H4 (cell line): ENCODE results near the gene GSTK1. TPM values are rescaled to one million over a fixed set of nuclear protein-coding genes. Genes with fewer than 3 reads are reported as not detected.
"Not testable (repeated sequence)": the region's sequence is repeated elsewhere in the genome, so short reads cannot be mapped to it uniquely, and the experiment has no call there.

Source experiments
- DNase-seq: peaks from one replicate; pipeline ENCODE4 v3.0.0-alpha.2; 2015; ENCODE audit warnings: low spot score
- total RNA-seq: library from RNA; depleted of rRNA; stranded (reverse); fragments of >200 nt; shearing (Covaris generic); gene quantifications from 2 replicates; pipeline ENCODE4 v1.2.3, GENCODE V29; 2014

Gene GSTK1
- total RNA-seq, 1 experiment from 2014 or later, result 152 TPM

DNA sequence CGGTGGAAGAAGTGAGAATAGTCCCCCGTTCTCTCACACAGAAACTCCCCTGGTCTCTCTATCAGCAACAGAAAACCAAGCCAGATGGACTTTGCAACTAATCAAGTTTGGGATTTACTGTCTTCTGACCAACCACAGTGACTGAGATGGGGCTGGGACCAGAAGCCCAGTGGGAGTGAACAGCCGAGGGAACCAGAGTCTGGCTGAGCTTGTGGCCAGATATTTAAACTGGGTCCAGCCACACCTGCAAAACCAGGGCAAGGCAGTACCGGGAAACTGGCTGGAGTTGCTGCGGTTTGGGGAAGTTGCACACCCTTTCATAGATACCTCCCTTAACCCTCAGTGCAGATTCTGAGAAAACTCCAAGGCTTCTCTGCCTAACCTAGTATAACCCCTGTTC is 6.0 kb downstream of the GSTK1 start:
- no peak for DNase-seq

- no peak for DNase-seq
Measured at GRCh38 chr7:143271240-143271639, 8.0 kb downstream of the GSTK1 start.

- DNase-seq, result no peak
Measured at GRCh38 chr7:143272871-143273270, 9.6 kb downstream of the GSTK1 start.

- DNase-seq, result peak; percentile 55
Measured at GRCh38 chr7:143279186-143280098, 16.2 kb downstream of the GSTK1 start.

DNA sequence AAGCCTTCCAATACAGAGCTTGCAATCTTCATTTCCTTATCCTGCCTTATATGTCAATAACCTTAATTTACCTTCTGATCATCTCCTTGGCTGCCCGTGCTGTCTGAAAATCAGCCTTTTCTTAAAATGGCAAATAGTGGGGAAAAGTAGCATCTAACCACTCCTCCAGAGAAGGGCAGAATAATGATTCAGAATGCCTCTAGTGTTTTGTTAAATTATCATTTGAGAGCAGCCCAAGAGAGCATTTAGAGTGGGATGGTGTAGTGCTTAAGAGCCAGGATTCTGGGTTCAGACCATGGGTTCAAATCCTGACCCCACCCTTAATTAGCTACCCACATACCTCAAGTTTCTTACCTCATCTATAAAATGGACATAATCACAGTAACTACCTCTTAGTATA is 16.9 kb downstream of the GSTK1 start:
- no peak for DNase-seq

DNA sequence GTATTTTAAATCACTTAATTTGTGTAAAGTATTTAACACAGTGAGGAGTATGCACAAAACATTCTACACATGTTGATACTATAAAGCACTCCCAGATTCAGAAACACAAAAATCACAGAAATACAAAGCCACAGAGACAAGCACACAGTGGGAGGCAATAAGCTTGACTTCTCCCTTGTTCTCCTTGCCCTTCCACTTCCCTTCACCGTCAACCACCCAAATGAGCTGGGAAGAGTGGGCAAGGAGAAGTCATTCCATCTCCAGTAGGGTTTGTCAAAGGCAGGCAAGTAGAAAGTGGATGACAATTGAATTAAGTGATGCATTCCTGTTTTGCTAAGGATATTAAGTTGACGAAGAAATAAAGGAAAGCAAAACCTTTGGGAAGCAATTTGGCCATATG is 17.3 kb downstream of the GSTK1 start:
- no peak for DNase-seq

DNA sequence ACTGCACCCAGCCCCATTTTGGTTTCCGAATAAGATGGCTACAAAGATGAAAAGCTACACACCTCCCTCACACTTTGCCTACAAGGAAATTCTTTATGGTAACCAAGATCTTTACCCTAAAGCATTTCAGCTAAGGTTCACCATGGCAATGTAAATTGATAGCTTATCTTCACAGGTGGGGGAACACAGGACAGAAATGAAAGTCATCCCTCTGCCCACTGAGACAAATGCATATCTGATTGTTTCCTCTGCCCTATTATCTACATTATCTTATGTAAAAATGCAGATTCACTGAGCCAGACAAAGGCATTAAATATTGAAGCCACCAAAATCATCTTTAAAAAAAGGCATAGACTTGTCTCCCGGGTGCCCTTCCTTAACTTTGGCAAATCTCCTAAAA is 18.3 kb downstream of the GSTK1 start:
- no peak for DNase-seq

DNA sequence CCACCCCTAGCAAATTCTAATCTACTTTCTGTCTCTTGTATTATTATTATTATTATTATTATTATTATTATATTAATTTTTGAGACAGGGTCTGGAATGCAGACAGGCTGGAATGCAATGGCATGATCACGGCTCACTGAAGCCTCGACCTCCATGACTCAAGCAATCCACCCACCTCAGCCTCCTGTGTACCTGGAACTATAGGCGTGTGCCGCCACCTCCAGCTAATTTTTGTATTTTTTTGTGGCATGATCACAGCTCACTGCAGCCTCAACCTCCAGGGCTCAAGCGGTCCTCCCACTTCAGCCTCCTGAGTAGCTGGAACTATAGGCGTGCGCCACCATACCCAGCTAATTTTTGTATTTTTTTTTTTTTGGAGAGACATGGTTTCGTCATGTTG is 18.9 kb downstream of the GSTK1 start:
- DNase-seq, result no peak

- no peak for DNase-seq
Measured at GRCh38 chr7:143283381-143283780, 20.1 kb downstream of the GSTK1 start.

DNA sequence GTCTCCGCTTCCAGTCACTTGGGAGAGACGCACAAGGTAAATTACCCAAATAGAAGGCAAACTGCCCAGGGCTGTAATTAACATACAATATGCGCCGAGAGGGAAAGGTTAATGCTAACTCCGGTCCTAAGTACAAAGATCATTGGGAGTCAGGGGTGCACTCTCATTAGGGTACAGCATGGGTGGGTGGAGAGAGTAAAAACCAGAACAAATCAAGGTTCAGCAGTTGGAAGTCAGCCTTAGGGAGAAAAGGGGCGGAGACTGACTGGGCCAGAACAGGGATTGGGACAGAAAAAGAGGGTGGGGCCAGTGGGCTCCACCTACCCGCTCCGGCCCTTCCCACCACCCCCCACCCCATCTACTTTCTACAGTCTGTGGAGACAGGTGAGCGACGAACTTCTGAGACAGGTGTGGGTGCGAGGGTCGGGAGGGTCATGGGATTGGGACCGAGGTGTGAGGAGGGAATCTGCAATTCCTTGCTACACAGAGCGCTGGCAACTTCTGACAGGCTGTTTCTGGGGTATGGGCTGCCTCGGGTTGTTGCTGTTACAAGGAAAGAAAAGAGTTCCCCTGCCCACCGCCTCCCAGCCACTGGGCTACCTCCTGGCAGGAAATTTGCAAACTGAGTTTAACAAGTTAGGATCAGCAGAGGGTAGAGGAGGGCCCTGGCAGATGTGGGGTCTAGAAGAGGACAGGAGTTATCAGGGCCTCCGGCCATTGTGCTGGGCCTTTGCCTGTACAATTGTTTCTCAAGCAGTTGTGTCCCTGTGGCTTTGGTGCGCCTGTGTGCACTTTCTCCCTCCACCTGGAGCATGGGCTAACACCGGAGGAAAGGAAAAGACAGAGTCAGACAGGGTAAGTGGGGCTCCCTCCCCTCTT is 21.6 kb downstream of the GSTK1 start, which contains the start of gene TMEM139:
Gene TMEM139 (plus strand): TSS at position 368 of the 879 bp plus-strand sequence. CDS start 1,000 bp downstream, outside the sequence.
- DNase-seq, result no peak

DNA sequence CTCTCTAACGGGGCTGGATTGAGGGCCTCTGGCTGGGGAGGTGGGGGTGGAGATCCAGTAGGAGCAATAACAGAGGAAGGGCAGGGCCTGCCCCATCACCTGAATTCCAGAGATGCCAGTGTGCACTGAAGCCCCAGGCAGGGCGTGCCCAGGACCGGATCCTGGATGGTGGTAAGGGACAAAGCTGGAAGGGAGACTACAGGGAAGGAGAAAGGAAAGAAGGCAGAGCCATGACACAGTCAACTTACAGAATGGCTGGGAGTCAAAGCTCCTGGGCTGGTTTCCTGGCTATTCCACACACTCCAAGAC is 22.2 kb downstream of the GSTK1 start:
- DNase-seq, result peak; percentile 30

GRCh38 chr7:143285806-143286521 is 22.7 kb downstream of the GSTK1 start:
- DNase-seq, result no peak

- no peak for DNase-seq
Measured at GRCh38 chr7:143286522-143286890, 23.3 kb downstream of the GSTK1 start.

DNA sequence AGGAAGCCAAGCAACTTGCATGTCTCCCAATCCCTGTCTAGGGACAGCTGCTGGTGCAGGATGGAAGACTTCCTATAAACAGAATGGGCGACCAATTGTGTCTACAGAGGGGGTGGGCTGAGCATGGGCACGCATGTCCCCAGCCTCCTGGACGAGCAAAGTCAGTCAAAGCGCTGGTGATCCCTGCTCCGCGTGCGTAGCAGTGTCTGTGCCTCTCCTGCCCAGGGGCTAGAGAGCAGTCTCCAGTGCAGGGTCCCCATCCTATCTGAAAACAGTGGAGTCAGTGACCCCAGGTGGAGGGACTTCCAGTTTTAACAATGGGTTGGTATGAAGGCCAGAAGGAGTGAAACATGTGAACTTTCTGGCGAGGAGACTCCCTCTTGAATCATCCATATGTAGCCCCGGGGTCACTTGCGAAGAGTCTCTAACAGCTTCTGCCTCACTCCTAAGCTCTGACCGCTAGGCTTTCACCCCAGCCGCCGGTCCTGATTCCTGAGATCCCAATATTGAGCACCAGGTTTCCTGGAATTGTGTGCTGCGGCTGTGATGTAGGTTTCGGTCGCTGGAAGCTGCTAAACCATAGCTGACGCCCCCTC is 24.2 kb downstream of the GSTK1 start:
- no peak for DNase-seq

DNA sequence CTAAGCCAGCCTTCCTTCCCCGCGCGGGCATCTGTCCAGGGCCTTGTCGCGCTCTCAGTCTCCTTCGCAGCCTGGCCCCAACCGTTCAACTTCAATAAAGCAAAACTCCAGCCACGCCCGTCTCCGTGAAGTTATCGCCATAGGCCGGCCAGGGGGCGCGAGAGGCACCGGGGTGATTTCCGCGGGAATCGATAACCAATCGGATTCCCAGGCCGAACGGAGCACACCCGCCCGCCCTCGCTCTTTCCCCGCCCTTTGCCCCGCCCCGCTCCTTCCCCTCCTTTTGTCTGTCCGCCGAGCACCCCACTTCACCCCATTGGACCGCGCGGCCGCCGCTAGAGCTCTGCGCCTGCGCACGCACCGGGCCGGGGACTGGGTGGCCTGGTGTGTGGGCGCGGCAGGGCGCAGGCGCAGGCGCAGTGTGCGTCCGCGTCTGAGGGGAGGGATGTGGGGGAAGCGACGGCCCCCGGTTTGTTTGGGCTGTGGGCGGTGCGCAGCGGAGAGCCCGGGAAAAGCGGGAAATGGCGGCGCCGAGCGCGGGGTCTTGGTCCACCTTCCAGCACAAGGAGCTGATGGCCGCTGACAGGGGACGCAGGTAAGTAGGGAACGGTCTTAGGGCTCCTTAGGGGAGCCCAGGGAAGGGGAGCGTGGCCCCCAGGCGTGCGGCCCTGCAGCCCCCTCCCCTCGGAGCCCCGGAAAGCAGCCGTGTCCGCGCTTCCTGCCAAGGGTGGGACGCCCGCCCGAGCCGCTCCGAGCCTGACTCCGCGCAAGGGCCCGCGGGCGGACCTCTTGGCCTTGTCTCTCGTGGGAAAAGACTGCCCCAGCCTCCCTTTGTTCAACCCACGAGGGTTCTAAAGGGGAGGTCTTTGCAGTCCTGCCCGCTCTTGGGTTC is 24.9 kb downstream of the GSTK1 start, which contains the start of gene CASP2:
Gene CASP2 (plus strand): TSS at position 417 of the 892 bp plus-strand sequence. CDS start 105 bp downstream, at position 522.
- DNase-seq, result peak; percentile 97

DNA sequence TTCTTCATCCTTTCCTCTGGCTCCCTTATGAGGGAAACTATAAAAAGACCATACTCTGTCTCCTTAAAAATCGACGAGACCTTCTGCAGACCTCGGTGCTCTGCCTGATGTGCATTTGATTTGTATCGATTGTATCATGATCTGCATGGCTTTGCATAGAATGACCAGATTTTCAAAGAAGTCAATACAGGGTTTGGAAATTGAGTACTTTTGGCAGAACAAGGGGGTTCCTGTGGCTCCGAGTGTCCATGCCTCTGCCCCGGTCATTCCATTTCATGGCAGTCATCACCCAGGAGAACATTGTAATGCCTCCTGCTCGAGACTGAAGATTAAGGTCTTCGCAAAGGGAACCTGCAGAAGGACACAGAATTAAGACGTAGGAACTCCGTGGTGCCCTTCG is 25.6 kb downstream of the GSTK1 start:
- DNase-seq, result no peak

DNA sequence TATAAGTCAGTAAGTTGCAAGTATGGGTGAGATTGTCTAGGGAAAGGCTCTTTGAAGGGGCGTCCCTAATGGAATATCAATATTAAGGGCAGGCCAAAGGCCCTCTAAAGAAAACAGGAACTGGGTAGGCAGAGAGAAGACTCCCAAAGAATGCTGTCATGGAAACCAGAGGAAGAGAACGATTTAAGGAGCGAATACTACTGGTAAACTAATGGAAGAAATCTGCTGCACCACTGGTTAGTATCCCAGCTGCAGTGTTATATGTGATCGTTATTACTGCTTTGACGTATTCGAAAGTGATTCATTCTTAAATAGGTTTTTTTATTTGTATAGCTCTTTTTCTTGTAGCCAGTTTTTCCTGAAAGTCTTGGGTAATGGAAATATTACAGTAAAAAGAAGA is 26.2 kb downstream of the GSTK1 start:
- no peak for DNase-seq

- not testable (repeated sequence) for DNase-seq
Measured at GRCh38 chr7:143289888-143290287, 26.6 kb downstream of the GSTK1 start.

- DNase-seq, result no peak
Measured at GRCh38 chr7:143290293-143290692, 27.1 kb downstream of the GSTK1 start.

DNA sequence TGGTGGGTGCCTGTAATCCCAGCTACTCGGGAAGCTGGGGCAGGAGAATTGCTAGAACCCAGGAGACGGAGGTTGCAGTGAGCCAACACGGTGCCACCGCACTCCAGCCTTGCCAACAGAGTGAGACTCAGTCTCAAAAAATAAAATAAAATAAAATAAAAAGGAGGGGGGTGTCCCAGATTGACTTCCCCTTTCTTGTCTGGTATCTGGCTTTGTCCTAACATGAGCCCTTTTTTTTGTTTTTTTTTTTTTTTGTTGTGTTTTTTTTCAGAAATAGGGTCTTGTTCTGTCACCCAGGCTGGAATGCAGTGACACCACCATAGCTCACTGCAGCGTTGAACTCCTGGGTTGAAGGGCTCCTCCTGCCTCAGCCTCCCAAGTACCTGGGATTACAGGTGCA is 29.6 kb downstream of the GSTK1 start:
- DNase-seq, result no peak

GRCh38 chr7:143295870-143296269 is 32.6 kb downstream of the GSTK1 start:
- no peak for DNase-seq
